ENCODE results near the gene ABCC1.

Gene ABCC1

DNA sequence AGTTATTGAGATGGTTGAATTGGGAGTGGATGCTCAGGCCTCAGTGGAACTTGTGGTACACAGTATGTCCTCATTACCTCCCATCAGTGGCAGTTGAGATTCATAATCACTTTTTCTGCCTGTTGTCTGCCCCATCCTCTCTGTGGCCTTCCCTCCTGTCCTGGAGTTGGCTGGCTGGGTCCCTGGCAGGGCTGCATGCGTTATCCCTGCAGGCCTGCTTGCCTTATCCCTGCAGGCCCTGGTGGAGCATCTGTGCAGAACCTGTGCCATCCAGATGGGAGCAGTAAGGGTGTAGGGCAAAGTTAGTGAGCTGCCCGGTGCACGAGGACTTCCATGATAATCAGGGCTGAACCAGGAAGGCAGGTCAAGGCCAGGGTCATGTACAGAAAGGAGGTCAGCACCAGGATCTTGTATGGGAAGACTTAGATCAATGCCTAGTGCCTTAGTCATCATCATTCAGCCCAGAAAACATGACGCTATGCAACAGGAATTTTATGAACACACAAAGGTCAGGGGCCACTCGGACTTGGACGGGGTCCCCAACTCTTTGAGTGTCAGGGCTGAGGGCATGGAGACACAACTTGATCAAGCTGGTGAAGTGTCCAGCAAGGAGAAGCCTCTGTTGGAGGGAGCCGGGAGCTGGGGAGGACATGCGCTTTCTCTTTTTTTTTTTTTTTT, 47.2 kb downstream of the ABCC1 start:
- TF ChIP-seq MYC (IDR thresholded peaks at IDR 0.05; ENCODE audit: low read depth, low read length) (no peak), POLR2A (IDR thresholded peaks at IDR 0.05; ENCODE audit: extremely low read depth, insufficient read length) (no peak)
- TF ChIP-seq, protein P1, sequence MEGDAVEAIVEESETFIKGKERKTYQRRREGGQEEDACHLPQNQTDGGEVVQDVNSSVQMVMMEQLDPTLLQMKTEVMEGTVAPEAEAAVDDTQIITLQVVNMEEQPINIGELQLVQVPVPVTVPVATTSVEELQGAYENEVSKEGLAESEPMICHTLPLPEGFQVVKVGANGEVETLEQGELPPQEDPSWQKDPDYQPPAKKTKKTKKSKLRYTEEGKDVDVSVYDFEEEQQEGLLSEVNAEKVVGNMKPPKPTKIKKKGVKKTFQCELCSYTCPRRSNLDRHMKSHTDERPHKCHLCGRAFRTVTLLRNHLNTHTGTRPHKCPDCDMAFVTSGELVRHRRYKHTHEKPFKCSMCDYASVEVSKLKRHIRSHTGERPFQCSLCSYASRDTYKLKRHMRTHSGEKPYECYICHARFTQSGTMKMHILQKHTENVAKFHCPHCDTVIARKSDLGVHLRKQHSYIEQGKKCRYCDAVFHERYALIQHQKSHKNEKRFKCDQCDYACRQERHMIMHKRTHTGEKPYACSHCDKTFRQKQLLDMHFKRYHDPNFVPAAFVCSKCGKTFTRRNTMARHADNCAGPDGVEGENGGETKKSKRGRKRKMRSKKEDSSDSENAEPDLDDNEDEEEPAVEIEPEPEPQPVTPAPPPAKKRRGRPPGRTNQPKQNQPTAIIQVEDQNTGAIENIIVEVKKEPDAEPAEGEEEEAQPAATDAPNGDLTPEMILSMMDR (IDR thresholded peaks at IDR 0.05; ENCODE audit: low read depth, low read length): no peak
- TF ChIP-seq, protein P2, sequence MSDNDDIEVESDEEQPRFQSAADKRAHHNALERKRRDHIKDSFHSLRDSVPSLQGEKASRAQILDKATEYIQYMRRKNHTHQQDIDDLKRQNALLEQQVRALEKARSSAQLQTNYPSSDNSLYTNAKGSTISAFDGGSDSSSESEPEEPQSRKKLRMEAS (IDR thresholded peaks at IDR 0.05; ENCODE audit: low read depth, low read length): no peak
- DNase-seq (ENCODE audit: low read depth): no peak
- H3K4me3 ChIP-seq (ENCODE audit: low read depth, low read length): no peak overlapping the region

DNA sequence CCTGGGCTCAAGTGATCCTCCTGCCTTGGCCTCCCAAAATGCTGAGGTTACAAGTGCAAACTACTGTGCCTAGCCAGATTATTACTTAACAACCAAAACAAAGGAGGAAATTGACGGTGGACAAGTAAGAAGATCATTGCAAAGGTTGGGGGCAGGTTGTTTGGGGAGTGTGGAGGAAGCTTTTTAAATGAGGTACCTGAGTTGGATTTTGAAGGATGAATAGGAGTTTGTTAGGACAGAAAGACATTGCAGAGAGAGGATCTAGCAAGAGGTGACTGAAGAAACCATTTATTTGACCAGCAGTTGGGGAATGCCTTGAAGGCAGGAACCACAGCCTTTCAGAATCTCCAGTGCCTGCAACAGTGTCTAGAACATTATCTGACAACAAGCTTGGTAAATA, 51.3 kb downstream of the ABCC1 start:
- no peak for DNase-seq (ENCODE audit: low read depth)
- TF ChIP-seq POLR2A (IDR thresholded peaks at IDR 0.05; ENCODE audit: extremely low read depth, insufficient read length) (no peak), MYC (IDR thresholded peaks at IDR 0.05; ENCODE audit: low read depth, low read length) (no peak)
- TF ChIP-seq, protein P2 (IDR thresholded peaks at IDR 0.05; ENCODE audit: low read depth, low read length): no peak
- TF ChIP-seq, protein P1 (IDR thresholded peaks at IDR 0.05; ENCODE audit: low read depth, low read length): no peak
- H3K4me3 ChIP-seq (ENCODE audit: low read depth, low read length): no peak overlapping the region

DNA sequence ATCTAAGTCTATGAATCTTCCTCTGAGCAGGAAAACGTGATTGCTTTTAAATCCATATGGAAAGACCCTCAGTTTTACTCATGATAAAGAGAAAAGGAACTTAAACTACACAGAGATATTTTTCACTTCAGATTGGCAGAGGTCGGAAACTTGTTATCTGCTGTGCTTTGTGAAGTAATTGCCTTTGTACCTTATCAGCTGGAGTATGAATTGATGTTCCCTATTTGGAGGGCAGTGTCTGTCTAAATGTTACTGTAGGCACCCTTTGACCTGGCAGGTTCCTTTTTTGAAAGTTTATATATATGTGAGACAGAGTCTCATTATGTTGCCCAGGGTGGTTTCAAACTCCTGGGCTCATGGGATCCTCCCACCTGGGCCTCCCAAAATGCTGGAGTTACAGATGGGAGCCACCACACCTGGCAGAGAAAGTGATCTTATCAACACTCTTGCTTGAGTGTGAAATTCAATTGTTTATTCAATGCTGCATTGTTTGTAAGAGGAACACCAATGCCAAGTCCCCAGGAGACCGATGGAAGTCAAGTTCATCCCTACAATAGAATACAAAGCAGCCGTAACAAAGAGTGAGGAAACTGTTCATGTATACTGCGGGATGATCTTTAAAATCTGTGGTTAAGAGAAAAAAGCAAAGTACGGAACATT, 52.3 kb downstream of the ABCC1 start:
- TF ChIP-seq, protein P2 (IDR thresholded peaks at IDR 0.05; ENCODE audit: low read depth, low read length): no peak
- no peak for TF ChIP-seq POLR2A (IDR thresholded peaks at IDR 0.05; ENCODE audit: extremely low read depth, insufficient read length)
- TF ChIP-seq, protein P1 (IDR thresholded peaks at IDR 0.05; ENCODE audit: low read depth, low read length): no peak
- TF ChIP-seq MYC (IDR thresholded peaks at IDR 0.05; ENCODE audit: low read depth, low read length): no peak
- no peak overlapping the region for H3K4me3 ChIP-seq (ENCODE audit: low read depth, low read length)
- no peak for DNase-seq (ENCODE audit: low read depth)

DNA sequence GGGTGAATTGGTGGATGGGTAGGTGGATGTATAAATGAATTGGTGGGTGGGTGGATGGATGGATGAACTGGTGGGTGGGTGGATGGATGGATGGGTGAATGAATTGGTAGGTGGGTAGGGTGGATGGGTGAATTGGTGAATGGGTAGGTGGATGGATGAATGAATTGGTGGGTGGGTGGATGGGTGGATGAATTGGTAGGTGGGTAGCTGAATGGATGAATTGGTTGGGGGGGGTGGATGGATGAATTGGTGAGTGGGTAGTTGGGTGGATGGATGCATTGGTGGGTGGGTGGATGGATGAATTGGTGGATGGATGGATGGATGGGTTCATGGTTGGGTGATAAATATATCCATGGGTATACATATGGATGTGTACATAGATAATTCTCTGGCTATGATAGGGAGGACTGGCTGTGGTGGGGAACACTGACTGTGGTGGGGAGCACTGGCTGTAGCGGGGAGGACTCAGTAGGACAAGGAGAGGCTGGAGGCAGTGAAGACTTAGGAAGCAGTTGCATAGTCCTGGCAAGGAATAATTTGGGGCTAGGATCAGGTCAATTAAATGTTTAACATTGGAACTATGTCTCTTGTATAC, 54.4 kb downstream of the ABCC1 start:
- no peak for DNase-seq (ENCODE audit: low read depth)
- H3K4me3 ChIP-seq (ENCODE audit: low read depth, low read length): no peak overlapping the region
- TF ChIP-seq POLR2A (IDR thresholded peaks at IDR 0.05; ENCODE audit: extremely low read depth, insufficient read length): no peak
- TF ChIP-seq MYC (IDR thresholded peaks at IDR 0.05; ENCODE audit: low read depth, low read length): no peak
- TF ChIP-seq, protein P2 (IDR thresholded peaks at IDR 0.05; ENCODE audit: low read depth, low read length): no peak
- TF ChIP-seq, protein P1 (IDR thresholded peaks at IDR 0.05; ENCODE audit: low read depth, low read length): no peak

DNA sequence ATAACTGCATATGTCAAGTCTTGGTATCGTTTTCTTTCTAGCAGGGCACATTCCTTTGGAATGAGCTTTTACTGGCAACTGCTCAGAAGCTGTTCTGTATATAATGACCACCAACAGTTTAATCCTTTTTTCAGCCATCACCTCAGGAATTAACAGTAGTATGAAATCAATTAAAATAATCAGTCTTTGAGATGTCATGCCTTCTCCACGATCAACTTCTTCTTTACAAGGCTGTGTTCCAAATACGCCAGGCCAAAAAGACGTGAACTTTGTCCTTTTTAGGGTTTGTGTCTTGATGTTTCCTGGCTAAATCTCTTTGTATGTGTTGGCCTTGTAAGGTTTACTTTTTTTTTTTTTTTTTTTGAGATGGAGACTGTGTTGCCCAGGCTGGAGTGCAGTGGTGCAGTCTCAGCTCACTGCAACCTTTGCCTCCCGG, 54.9 kb downstream of the ABCC1 start:
- TF ChIP-seq, protein P1 (IDR thresholded peaks at IDR 0.05; ENCODE audit: low read depth, low read length): no peak
- TF ChIP-seq POLR2A (IDR thresholded peaks at IDR 0.05; ENCODE audit: extremely low read depth, insufficient read length) (no peak), MYC (IDR thresholded peaks at IDR 0.05; ENCODE audit: low read depth, low read length) (no peak)
- TF ChIP-seq, protein P2 (IDR thresholded peaks at IDR 0.05; ENCODE audit: low read depth, low read length): no peak
- no peak overlapping the region for H3K4me3 ChIP-seq (ENCODE audit: low read depth, low read length)
- no peak for DNase-seq (ENCODE audit: low read depth)
